PFSK-1 (cell line): ENCODE data around the gene RRAD.

Experiments used
- POLR2AphosphoS5 ChIP-seq: IDR thresholded peaks from 2 replicates; pipeline ENCODE4 v1.6.1; 2012; ENCODE audit warnings: low read depth, mild to moderate bottlenecking, control low read depth, low read length, moderate library complexity
- TAF1 ChIP-seq: IDR thresholded peaks from 2 replicates; pipeline ENCODE4 v1.6.1; 2012; ENCODE audit warnings: low read length, control low read depth, borderline replicate concordance; ENCODE audit not compliant: insufficient read depth
- TF ChIP-seq, protein P1 (sequence below), 2 experiments: IDR thresholded peaks; 2 replicates each; pipeline versions ENCODE4 v1.6.1 to v1.8.0; 2011 to 2012; ENCODE audit warnings: low read depth in 2 of 2, low read length in 2 of 2, control low read depth in 1 of 2, inconsistent platforms in 1 of 2, mild to moderate bottlenecking in 1 of 2, moderate library complexity in 1 of 2; ENCODE audit not compliant: insufficient read depth in 1 of 2

DNA sequence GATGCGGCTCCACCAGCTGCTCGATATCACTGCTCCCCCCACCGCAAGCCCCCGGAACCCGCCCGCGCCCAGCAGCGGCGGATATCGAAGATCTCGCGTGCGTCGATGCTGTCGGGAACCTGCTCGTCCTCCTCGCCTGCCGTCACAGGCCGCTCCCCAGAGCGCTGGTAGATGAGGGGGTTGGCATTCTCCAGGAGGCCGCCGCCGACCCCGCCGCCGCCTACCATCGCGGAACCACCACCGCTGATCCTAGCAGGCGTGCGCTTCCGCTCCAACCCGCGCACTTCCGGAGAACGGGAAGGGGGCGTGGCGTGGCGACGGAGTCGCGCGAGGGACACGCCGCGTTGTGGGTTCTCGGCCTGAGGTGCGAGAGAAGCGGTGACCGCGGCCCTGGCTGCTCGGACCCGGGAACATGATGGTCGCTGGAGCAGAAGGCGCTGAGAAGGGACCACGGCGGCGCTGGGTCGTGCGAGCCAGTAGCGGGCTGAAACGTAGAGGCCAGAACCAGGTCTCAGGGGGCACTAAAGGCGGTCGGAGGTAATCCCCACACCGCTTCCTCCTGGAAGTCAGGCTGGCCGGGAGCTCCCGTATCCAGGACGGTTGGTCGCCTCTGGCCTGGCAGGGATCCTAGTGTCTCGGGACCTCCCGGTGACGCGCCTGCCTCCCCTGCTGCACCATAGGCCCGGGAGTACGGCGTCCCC lies 9.0 kb upstream of the RRAD start, which contains the start of gene CIAO2B:
- TF ChIP-seq, protein P1, sequence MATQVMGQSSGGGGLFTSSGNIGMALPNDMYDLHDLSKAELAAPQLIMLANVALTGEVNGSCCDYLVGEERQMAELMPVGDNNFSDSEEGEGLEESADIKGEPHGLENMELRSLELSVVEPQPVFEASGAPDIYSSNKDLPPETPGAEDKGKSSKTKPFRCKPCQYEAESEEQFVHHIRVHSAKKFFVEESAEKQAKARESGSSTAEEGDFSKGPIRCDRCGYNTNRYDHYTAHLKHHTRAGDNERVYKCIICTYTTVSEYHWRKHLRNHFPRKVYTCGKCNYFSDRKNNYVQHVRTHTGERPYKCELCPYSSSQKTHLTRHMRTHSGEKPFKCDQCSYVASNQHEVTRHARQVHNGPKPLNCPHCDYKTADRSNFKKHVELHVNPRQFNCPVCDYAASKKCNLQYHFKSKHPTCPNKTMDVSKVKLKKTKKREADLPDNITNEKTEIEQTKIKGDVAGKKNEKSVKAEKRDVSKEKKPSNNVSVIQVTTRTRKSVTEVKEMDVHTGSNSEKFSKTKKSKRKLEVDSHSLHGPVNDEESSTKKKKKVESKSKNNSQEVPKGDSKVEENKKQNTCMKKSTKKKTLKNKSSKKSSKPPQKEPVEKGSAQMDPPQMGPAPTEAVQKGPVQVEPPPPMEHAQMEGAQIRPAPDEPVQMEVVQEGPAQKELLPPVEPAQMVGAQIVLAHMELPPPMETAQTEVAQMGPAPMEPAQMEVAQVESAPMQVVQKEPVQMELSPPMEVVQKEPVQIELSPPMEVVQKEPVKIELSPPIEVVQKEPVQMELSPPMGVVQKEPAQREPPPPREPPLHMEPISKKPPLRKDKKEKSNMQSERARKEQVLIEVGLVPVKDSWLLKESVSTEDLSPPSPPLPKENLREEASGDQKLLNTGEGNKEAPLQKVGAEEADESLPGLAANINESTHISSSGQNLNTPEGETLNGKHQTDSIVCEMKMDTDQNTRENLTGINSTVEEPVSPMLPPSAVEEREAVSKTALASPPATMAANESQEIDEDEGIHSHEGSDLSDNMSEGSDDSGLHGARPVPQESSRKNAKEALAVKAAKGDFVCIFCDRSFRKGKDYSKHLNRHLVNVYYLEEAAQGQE (IDR thresholded peaks at IDR 0.05; ENCODE audit: insufficient read depth in 1 of 2, low read depth in 2 of 2, low read length in 2 of 2) = no peak
- TF ChIP-seq POLR2AphosphoS5 (peak; percentile 61; the same call in 1 of the 2 replicates), TAF1 (peak; percentile 57; the same call in 1 of the 2 replicates)
